HUES48 (cell line): Measurements from ENCODE around the gene SSUH2.

Source experiments
- H3K27ac ChIP-seq: one replicate; pipeline ENCODE4 v1.7.0; 2013; ENCODE audit warnings: low read depth, low read length, inconsistent platforms
- H3K27me3 ChIP-seq: 2 replicates; pipeline ENCODE4 v1.6.1; 2013; ENCODE audit warnings: mild to moderate bottlenecking, low read length; ENCODE audit not compliant: control insufficient read depth, insufficient read depth
- H3K36me3 ChIP-seq: 2 replicates; pipeline ENCODE4 v1.6.1; 2013; ENCODE audit warnings: low read length; ENCODE audit not compliant: control insufficient read depth, insufficient read depth
- H3K4me1 ChIP-seq: 2 replicates; pipeline ENCODE4 v1.6.1; 2013; ENCODE audit warnings: mild to moderate bottlenecking, low read length; ENCODE audit not compliant: control insufficient read depth, insufficient read depth
- H3K4me3 ChIP-seq: 2 replicates; pipeline ENCODE4 v1.5.1; 2013; ENCODE audit warnings: mild to moderate bottlenecking, low read depth, low read length
- H3K9ac ChIP-seq: 2 replicates; pipeline ENCODE4 v1.6.1; 2013; ENCODE audit warnings: mild to moderate bottlenecking, low read depth, low read length, moderate library complexity
- H3K9me3 ChIP-seq: 2 replicates; pipeline ENCODE4 v1.6.1; 2013; ENCODE audit warnings: low read length; ENCODE audit not compliant: control insufficient read depth, insufficient read depth

SSUH2 gene

GRCh38 chr3:8576841-8577571 is 67.6 kb downstream of the SSUH2 start:
- Histone ChIP-seq H3K4me3 (no peak overlapping the region), H3K36me3 (no peaks in the 10 kb centered on the region), H3K9me3 (no peaks in the 10 kb centered on the region), H3K4me1 (no peaks in the 10 kb centered on the region), H3K27me3 (no peaks in the 10 kb centered on the region), H3K27ac (no peak overlapping the region), H3K9ac (no peak overlapping the region)

GRCh38 chr3:8576436-8576835 is 68.2 kb downstream of the SSUH2 start:
- Histone ChIP-seq H3K36me3 (no peaks in the 10 kb centered on the region), H3K27me3 (no peaks in the 10 kb centered on the region), H3K4me1 (no peaks in the 10 kb centered on the region), H3K9me3 (no peaks in the 10 kb centered on the region), H3K9ac (no peak overlapping the region), H3K4me3 (no peak overlapping the region), H3K27ac (no peak overlapping the region)

- Histone ChIP-seq H3K9ac (no peak overlapping the region), H3K9me3 (no peaks in the 10 kb centered on the region), H3K27me3 (no peaks in the 10 kb centered on the region), H3K27ac (no peak overlapping the region), H3K4me1 (no peaks in the 10 kb centered on the region), H3K4me3 (no peak overlapping the region), H3K36me3 (no peaks in the 10 kb centered on the region)
Measured at GRCh38 chr3:8575364-8576104, 69.1 kb downstream of the SSUH2 start.

GRCh38 chr3:8574670-8575322 is 69.8 kb downstream of the SSUH2 start:
- H3K9ac ChIP-seq, result no peak overlapping the region
- no peaks in the 10 kb centered on the region for H3K4me1 ChIP-seq
- H3K36me3 ChIP-seq, result no peaks in the 10 kb centered on the region
- no peaks in the 10 kb centered on the region for H3K27me3 ChIP-seq
- no peak overlapping the region for H3K4me3 ChIP-seq
- no peak overlapping the region for H3K27ac ChIP-seq
- no peaks in the 10 kb centered on the region for H3K9me3 ChIP-seq

- H3K4me3 ChIP-seq, result no peak overlapping the region
- no peaks in the 10 kb centered on the region for H3K9me3 ChIP-seq
- H3K9ac ChIP-seq, result no peak overlapping the region
- H3K27me3 ChIP-seq, result no peaks in the 10 kb centered on the region
- no peaks in the 10 kb centered on the region for H3K4me1 ChIP-seq
- H3K36me3 ChIP-seq, result peaks cover 4% of the 10 kb centered on the region; the same call in 1 of the 2 replicates
- H3K27ac ChIP-seq, result no peak overlapping the region
Measured at GRCh38 chr3:8574040-8574669, 70.4 kb downstream of the SSUH2 start.

- H3K4me1 ChIP-seq, result no peaks in the 10 kb centered on the region
- H3K27ac ChIP-seq, result no peak overlapping the region
- no peaks in the 10 kb centered on the region for H3K9me3 ChIP-seq
- H3K9ac ChIP-seq, result no peak overlapping the region
- no peaks in the 10 kb centered on the region for H3K27me3 ChIP-seq
- no peak overlapping the region for H3K4me3 ChIP-seq
- peaks cover 11% of the 10 kb centered on the region for H3K36me3 ChIP-seq
Measured at GRCh38 chr3:8573342-8573926, 71.2 kb downstream of the SSUH2 start.

- Histone ChIP-seq H3K4me3 (no peak overlapping the region), H3K9me3 (no peaks in the 10 kb centered on the region), H3K27ac (no peak overlapping the region), H3K9ac (no peak overlapping the region), H3K4me1 (no peaks in the 10 kb centered on the region), H3K27me3 (no peaks in the 10 kb centered on the region), H3K36me3 (peaks cover 29% of the 10 kb centered on the region)
Measured at GRCh38 chr3:8571256-8571655, 73.3 kb downstream of the SSUH2 start.
